Measurements from ENCODE around the gene ADGRL1. TPM values are rescaled to one million over a fixed set of nuclear protein-coding genes. Genes with fewer than 3 reads are reported as not detected.
"Not testable (repeated sequence)": the region's sequence is repeated elsewhere in the genome, so short reads cannot be mapped to it uniquely, and the experiment has no call there.

Gene ADGRL1
- total and polyA plus RNA-seq, 9 of the 15 experiments (the other 6 are each of a cell fraction or from before 2014, with no cell fraction given): 0.14 to 37.0 (median 8.6) TPM

- TF ChIP-seq MLLT1 (IDR thresholded peaks at IDR 0.05): 0 out of 4 replicates have a peak, but pooled peaks of 1 of the 2 experiments have one; percentile 13
- peak; percentile 43 for TF ChIP-seq FOSL1 (tag; conservative IDR thresholded peaks at IDR 0.05)
- peak; percentile 42; the same call in 1 of the 2 replicates for TF ChIP-seq NFRKB (IDR thresholded peaks at IDR 0.05; ENCODE audit: low read depth)
- peak; percentile 53; the same call in 1 of the 2 replicates for TF ChIP-seq SMARCA4 (IDR thresholded peaks at IDR 0.05)
- peak; percentile 45; the same call in 1 of the 2 replicates for TF ChIP-seq SMARCE1 (IDR thresholded peaks at IDR 0.05)
- TF ChIP-seq AFF1 (IDR thresholded peaks at IDR 0.05; ENCODE audit: low read depth in 1 of 2, partially characterized antibody in 2 of 2): peak in 1 of 2 experiments; percentile 60
- peak; percentile 89 for TF ChIP-seq HDAC3 (IDR thresholded peaks at IDR 0.05; ENCODE audit: borderline replicate concordance, partially characterized antibody)
- TF ChIP-seq CCNT2 (IDR thresholded peaks at IDR 0.05; ENCODE audit: borderline replicate concordance, extremely low read depth, insufficient read length, low read depth, low read length): peak; percentile 83
- TF ChIP-seq FOXM1 (IDR thresholded peaks at IDR 0.05; ENCODE audit: low read depth): peak; percentile 81
- not testable (repeated sequence) for TF ChIP-seq FOXM1 (CRISPR knock-in tag; IDR thresholded peaks at IDR 0.05; ENCODE audit: low read depth)
- peak; percentile 47; the same call in 1 of the 2 replicates for TF ChIP-seq DPF2 (IDR thresholded peaks at IDR 0.05)
- peak; percentile 98 for TF ChIP-seq NEUROD1 (IDR thresholded peaks at IDR 0.05; ENCODE audit: borderline replicate concordance, low read depth, low read length, partially characterized antibody)
- TF ChIP-seq RCOR1 (IDR thresholded peaks at IDR 0.05; ENCODE audit: borderline replicate concordance in 1 of 2, low read depth in 2 of 2, low read length in 2 of 2): peak; percentile 23 to 28; a peak in 2 of 4 replicates
- peak; percentile 18; the same call in 1 of the 2 replicates for TF ChIP-seq SMARCC2 (IDR thresholded peaks at IDR 0.05; ENCODE audit: low read depth)
- TF ChIP-seq BHLHE40 (IDR thresholded peaks at IDR 0.05; ENCODE audit: low read length): peak; percentile 41; the same call in 1 of the 2 replicates
- peak; percentile 16; the same call in 1 of the 2 replicates for TF ChIP-seq CREB1 (IDR thresholded peaks at IDR 0.05)
- peak; percentile 66 for TF ChIP-seq CREB1 (CRISPR knock-in tag; IDR thresholded peaks at IDR 0.05)
- peak; percentile 65 for TF ChIP-seq TAF1 (IDR thresholded peaks at IDR 0.05; ENCODE audit: control insufficient read depth, extremely low read depth, insufficient read depth, low read length, severe bottlenecking)
- 0 out of 2 replicates have a peak, but pooled peaks have one; percentile 30 for TF ChIP-seq GABPB1 (CRISPR knock-in tag; IDR thresholded peaks at IDR 0.05)
- peak; percentile 39 for TF ChIP-seq RBBP5 (IDR thresholded peaks at IDR 0.05; ENCODE audit: borderline replicate concordance, insufficient read depth, low read length, poor library complexity, severe bottlenecking)
- peak; percentile 63; the same call in 1 of the 2 replicates for TF ChIP-seq LCOR (CRISPR knock-in tag; IDR thresholded peaks at IDR 0.05)
Measured at GRCh38 chr19:14206737-14207726, 1.1 kb upstream of the ADGRL1 start (continued).
